Head of caudate nucleus (tissue), 42 donors: ENCODE results near the gene CCPG1.
A peak's percentile ranks its signal among the peaks of the same experiment; 100 is the strongest.

Source experiments
- DNase-seq, 42 donors: peaks; one replicate each; pipeline versions ENCODE4 v3.0.0 to v3.0.0-alpha.2; 2020 to 2021; ENCODE audit warnings: mixed read lengths in 7 of 42
- intact Hi-C: fragments of 100-400 bp; cut with DNase I; formaldehyde crosslinking; loops from one replicate; pipeline ENCODE4 v1.15.0; 2022

The CCPG1 gene

GRCh38 chr15:55389264-55389607 lies 18.9 kb downstream of the CCPG1 start:
- intact Hi-C loops = no loop called here
- DNase-seq = no peak

GRCh38 chr15:55387027-55387426 lies 21.1 kb downstream of the CCPG1 start:
- intact Hi-C loops = no loop called here
- no peak for DNase-seq

GRCh38 chr15:55383687-55384086 lies 24.5 kb downstream of the CCPG1 start:
- intact Hi-C loops = no loop called here
- no peak for DNase-seq

GRCh38 chr15:55381595-55381994 lies 26.6 kb downstream of the CCPG1 start:
- DNase-seq = no peak
- intact Hi-C loops = no loop called here

GRCh38 chr15:55379095-55379494 lies 29.1 kb downstream of the CCPG1 start:
- intact Hi-C loops = no loop called here
- no peak for DNase-seq

- no peak for DNase-seq
- intact Hi-C loops = no loop called here
Observed at GRCh38 chr15:55372701-55373440, 35.3 kb downstream of the CCPG1 start.

GRCh38 chr15:55366981-55367380 lies 41.2 kb downstream of the CCPG1 start:
- DNase-seq = no peak
- intact Hi-C loops = no loop called here

GRCh38 chr15:55362641-55363040 lies 45.5 kb downstream of the CCPG1 start:
- intact Hi-C loops = no loop called here

GRCh38 chr15:55361048-55361447 lies 47.1 kb downstream of the CCPG1 start:
- intact Hi-C loops = no loop called here
- DNase-seq = no peak

More at GRCh38 chr15:55362641-55363040, 45.5 kb downstream of the CCPG1 start:
- no peak for DNase-seq

GRCh38 chr15:55360256-55360655 lies 47.9 kb downstream of the CCPG1 start:
- intact Hi-C loops = no loop called here
- no peak for DNase-seq

- intact Hi-C loops = no loop called here
- no peak for DNase-seq
Observed at GRCh38 chr15:55358471-55358870, 49.7 kb downstream of the CCPG1 start.

GRCh38 chr15:55357774-55358173 lies 50.4 kb downstream of the CCPG1 start:
- intact Hi-C loops = no loop called here
- no peak for DNase-seq

GRCh38 chr15:55356985-55357585 lies 51.1 kb downstream of the CCPG1 start:
- intact Hi-C loops = no loop called here
- DNase-seq = no peak

- intact Hi-C loops = no loop called here
Observed at GRCh38 chr15:55353025-55353424, 55.1 kb downstream of the CCPG1 start.

GRCh38 chr15:55349282-55349681 lies 58.9 kb downstream of the CCPG1 start:
- DNase-seq = no peak
- intact Hi-C loops = no loop called here

More at GRCh38 chr15:55353025-55353424, 55.1 kb downstream of the CCPG1 start:
- no peak for DNase-seq

GRCh38 chr15:55348281-55348778 lies 59.8 kb downstream of the CCPG1 start:
- intact Hi-C loops = no loop called here
- DNase-seq = no peak

- DNase-seq = peak in 2 of 42 donors; percentile 5 to 8
- intact Hi-C loops = no loop called here
Observed at GRCh38 chr15:55344206-55344605, 64.0 kb downstream of the CCPG1 start.

- intact Hi-C loops = no loop called here
- no peak for DNase-seq
Observed at GRCh38 chr15:55343168-55343567, 65.0 kb downstream of the CCPG1 start.

- intact Hi-C loops = no loop called here
- no peak for DNase-seq
Observed at GRCh38 chr15:55337160-55337559, 71.0 kb downstream of the CCPG1 start.

GRCh38 chr15:55334997-55335396 lies 73.2 kb downstream of the CCPG1 start:
- intact Hi-C loops = no loop called here
- no peak for DNase-seq

- DNase-seq = no peak
- intact Hi-C loops = no loop called here
Observed at GRCh38 chr15:55334371-55334770, 73.8 kb downstream of the CCPG1 start.
